ENCODE measurements around the gene FRG2B.
"Not testable (repeated sequence)": the region's sequence is repeated elsewhere in the genome, so short reads cannot be mapped to it uniquely, and the experiment has no call there.

FRG2B gene

DNA sequence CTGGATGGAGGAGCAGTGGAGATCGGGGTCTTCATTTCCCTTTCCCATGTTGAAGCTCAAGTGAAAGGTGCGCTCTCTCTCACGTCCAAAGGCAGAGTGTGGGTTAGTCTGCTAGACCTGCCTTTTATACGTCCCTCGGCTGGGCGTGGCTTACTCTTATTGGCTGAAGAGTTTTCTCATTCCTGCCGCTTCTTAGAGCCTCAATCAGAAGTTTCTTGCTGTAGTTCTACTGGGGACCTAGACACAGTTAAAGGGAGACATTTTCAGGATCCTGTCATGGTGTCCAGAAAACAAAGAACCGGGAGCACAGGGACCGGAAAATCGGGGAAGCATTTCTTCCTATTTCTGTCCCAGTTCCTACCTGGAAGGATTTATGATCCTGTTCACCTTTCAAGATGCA lies at the start of gene FRG2B:
Gene FRG2B, minus strand, starts transcription at position 101 of the 400 bp plus-strand sequence. Its CDS starts 53 bp downstream, at position 48.
- DNase-seq: not testable (repeated sequence)

DNA sequence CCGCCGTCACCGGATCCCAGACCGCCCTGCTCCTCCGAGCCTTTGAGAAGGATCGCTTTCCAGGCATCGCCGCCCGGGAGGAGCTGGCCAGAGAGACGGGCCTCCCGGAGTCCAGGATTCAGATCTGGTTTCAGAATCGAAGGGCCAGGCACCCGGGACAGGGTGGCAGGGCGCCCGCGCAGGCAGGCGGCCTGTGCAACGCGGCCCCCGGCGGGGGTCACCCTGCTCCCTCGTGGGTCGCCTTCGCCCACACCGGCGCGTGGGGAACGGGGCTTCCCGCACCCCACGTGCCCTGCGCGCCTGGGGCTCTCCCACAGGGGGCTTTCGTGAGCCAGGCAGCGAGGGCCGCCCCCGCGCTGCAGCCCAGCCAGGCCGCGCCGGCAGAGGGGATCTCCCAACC lies 40.9 kb upstream of the FRG2B start:
- DNase-seq: not testable (repeated sequence)

DNA sequence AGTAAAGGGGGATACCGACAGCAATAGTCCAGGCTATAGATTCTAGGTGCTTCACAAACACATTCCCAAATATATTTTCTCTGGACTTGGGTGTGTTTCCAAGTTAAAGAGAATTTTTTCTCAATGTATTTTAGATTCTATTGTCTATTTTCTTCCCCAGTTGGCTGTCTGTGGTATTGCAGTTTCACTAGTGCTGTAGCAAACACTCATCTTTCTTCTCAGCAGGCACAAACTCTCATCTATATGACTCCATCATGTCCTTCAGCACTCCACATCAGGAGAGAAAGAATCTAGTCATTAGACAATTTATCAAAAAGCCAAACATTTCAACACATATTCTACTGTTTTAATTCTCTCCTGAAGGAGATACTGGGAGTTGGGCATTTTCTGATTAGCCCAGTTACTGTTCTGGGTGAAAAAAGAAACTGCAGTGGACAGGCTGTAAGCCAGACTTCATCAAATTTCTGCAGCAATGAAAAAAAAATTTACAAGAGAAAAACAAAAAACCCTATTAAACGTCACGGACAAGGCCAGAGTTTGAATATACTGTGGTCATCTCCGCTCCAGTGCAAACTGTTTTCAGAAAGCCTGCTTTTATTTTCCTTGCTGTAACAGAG lies 37.1 kb upstream of the FRG2B start:
- not testable (repeated sequence) for DNase-seq

DNA sequence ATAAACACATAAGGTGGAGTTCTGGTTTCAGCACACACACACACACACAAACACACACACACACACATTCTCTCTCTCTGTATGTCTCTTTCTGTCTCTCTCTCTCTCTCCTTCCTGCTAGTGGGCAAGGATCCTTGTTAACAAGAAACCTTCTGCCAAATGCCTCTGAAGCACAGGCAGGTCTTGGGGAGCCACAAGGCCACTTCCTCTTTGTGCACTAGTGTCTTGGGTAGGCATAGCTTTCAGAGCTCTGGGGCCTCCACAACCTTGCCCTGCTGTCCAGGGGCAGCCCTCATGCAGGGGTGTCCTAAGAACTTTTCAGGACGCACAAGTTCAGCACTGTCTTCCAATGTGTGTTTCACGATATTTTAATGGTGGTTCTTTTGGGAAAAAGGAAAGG lies 34.5 kb upstream of the FRG2B start:
- DNase-seq: not testable (repeated sequence)

DNA sequence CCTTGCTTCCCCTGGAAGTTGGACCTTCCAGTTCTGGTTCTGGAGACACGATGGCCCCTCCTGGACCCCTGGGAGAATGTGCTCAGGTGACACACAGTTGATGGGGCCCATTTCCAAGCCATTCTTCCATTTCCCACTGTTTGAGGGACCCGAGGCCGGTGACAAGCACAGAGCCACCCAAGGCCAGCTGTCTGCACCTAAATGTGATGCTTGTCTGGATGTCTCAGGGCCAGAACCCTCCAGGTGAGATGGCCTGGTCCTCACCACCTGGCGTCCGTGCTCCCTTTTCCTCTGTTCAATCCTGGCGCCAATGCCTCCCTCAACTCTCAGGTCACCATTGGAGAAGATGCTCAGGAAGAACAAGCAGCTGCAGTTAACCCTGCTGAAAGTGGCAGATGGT lies 33.9 kb upstream of the FRG2B start:
- not testable (repeated sequence) for DNase-seq

DNA sequence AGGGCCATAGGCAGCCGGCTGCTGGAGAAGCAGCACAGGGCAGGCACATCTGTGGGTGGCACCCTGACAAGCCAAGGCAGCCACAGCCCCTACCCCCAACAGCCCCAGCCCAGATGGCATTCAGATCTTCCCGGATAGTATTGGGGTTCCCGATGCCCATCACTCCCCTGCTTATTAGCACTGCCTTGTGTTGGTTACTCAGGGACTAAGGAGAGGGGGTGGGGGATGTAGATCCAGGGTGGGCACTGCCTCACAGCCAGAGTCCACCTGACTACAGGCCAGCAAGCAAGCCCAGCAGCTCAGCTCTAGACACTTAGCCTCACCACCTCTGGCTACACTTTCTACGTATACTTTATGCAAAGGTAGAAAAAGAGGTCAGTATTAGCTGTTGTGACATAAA lies 30.7 kb upstream of the FRG2B start:
- not testable (repeated sequence) for DNase-seq

DNA sequence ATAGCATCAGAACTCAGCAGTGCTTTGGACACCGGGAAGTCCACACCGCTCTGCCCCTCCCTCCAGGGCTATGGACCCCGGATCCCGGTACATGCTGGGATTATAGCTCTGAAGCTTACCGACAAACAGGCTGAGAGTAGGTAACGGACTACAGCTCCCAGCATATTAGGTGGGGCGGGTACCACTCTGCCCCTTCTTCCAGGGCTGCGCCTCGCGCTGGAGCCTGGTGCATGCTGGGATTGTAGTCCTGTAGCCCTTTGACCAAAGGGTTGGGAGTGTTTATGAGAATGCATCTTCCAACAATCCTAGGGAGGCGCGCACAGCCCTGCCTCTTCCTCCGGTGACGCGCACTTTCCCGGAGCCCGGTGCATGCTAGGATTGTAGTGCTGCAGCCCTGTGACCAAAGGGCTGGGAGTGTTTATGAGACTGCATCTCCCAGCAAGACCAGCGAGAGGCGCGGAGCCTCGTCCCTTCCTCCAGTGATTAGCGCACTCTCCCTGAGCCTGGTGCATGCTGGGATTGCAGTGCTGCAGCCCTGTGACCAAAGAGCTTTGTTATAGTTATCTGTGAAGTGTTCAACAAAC lies 22.4 kb upstream of the FRG2B start:
- not testable (repeated sequence) for DNase-seq

DNA sequence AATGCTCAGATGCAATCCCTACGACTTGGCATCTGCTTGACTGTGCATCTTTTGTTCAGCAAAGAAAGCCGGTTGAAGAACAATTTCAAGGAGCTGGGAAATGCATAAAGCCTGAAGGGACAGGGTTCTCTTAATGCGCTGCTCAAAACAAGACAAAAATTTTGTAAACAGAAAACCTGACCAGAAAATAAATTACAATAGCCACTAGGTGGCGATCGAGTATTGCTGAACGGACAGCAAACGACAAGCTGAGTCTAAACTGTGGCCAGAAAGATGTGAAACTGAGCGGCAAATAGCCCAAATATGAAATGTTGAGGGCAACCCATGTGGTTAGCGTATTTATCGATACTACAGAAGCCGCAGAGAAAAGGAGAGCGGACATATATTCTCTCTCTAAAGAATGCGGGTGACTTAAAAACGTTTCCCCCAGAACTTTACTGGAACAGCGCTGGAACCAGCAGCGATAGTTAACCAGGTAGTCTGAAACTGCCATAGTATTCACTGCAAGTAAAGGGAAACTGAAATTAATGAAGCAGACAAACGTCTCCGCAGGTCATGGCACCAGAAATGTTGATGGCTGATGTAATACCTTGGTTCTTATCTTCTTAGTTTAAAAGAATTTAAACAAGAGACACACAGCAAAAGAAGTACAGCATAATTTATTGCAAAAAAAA lies 20.6 kb upstream of the FRG2B start:
- DNase-seq: not testable (repeated sequence)

DNA sequence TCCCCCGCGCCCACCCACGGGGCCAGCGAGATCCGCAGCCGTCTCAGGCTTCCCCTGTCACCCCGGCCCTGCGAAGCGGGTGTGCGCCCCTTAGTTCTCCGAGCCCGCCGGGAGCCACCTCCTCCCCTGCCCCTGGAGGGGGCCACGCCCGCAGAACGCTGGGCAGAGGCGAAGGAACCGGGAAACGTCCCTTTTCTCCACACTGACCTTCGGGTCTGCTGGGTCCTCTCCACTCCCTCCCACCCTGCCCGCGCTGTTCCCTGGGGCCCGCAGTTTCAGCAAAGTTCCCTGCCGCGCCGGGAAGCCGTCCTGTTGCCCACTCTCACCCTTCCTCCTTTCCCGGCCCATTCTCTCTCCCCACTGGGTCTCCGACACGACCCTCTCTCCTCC lies 11.2 kb upstream of the FRG2B start:
- not testable (repeated sequence) for DNase-seq

DNA sequence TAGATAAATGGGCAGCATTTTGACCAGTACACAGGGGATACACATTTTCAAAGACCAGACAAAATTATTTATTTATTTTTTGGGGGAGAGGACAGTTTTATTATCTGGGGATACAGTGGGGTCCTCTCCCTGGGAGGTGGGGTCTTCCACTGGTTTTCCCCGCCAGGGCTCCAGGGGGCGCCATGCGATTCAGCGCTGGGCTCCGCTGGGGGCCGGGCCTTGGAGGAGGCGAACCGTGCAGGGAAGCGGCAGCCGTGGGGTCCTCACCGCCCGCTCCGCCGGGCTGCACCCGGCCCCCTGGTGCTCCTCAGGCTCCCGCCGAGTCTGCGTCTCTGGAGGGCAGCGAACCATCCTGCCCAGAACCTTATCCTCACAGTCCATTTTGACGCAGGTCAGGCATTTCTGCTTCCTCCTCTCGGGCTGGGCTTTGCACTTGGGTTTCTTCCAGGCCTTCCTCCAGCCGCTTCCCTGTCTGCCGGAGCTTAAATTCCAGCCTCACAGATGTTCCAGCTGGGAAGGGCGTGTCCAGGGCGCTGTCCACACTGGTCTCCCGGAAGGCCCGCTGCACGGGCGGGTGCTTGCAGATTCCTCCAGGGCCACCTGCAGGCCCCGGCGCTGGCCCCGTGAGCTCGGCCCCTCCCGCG lies 10.7 kb upstream of the FRG2B start:
- DNase-seq: not testable (repeated sequence)

DNA sequence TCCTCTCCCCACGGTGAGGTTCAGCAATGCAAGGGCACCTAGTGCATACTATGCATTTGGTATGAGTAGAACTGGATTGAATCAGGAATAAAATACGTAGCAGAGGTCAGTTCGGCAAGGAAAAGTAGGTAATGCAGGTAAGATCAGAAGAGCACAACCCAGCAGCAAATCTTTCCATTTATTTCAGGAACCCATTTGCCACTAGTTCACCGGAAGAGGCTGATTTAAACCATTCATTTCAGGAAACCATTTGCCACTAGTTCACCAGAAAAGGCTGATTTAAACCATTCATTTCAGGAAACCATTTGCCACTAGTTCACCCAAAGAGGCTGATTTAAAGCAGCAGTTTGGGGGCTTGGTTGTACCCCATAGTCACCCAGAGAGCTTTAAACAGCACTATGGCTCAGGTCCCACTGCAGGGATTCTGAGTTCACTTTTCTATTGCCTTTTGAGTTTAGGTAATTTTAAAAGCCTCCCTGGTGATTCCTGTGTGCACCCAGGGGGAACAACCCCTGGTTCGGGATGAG lies 4.2 kb upstream of the FRG2B start:
- DNase-seq: not testable (repeated sequence)

DNA sequence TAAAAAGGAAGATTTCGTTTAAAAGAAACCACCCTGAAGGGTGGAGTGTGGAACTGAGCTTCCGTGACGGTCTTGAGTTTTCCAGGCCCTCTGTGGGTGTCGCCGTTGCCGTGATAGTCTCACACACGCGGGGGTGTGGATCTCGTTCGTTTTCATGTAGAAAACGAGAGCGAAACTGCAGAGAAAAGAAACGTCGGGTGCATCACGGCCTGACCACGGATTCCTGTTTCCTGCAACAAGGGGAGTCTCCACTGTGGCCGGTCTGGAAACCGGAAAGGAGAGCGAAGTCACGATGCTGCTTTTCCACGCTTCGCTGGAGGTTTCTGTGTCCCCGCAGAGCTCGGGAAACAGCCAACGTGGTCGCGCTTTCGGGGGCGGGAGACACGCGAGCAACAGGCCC lies 4.1 kb downstream of the FRG2B start:
- DNase-seq: not testable (repeated sequence)

DNA sequence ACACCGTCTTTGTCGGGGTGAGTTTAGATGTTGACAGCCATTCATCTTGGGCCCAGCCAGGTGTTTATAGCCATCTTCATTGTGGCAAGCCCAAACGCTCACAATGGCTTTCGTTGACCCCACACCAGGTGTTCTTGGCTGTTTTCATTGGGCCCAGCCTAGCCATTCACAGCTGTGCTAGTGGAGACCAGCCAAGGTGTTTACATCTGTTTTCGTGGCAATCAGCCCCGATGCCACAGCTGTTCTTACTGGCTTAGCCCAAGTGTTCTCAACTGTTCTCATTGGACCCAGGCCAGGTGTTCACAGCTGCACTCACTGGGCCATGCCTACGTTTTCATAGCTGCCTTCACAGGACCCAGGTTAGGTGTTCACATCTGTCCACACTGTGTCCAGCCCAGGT lies 7.7 kb downstream of the FRG2B start:
- no peak for DNase-seq

DNA sequence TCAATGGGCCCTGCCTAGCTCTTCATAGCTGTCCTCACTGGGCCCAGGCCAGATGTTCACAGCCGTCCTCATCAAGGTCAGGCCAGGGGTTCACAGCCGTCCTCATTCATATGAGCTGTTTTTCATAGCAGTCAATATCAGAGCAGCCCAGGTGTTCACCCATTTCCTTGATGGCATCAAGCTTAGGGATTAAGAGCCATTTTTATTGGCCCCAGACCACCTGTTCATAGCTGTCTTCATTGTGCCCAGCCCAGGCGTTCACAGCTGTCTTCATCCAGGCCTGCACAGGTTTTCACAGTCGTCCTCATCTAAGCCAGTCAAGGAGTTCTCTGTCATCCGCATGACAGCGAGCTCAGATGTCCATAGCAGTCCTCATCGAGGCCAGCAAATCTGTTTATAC lies 9.4 kb downstream of the FRG2B start:
- no peak for DNase-seq

DNA sequence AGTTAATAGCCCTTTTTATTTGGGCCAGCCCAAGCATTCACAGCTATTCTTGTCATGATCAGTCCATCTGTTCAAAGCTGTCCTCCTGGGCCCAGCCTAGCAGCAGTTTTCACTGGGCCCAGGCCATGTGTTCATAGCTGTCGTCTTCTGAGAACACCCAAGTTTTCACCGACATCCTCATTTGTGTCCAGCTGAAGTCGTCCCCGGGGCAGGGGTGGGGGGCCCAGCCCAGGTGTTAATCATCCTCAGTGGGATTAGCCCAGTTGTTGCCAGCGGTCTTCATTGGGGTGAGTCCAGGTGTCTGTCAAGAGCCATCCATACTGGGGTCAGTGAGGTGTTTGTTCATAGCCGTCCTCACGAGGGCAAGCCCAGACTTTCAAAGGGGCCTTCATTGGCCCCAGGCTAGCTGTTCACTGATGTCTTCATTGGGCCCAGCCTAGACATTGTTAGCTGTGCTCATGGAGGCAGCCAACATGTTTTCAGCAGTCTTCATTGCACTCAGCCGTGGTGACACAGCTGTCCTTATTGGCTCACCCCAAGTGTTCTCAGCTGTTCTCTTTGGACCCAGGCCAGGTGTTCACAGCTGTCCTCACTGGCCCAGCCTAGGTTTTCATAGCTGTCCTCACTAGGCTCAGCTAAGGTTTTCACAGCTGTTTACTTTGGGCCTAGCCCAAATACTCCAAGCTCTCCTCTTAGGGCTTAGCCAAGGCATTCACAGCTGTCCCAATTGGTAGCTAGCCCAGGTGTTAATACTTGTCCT lies 10.0 kb downstream of the FRG2B start:
- DNase-seq: no peak

DNA sequence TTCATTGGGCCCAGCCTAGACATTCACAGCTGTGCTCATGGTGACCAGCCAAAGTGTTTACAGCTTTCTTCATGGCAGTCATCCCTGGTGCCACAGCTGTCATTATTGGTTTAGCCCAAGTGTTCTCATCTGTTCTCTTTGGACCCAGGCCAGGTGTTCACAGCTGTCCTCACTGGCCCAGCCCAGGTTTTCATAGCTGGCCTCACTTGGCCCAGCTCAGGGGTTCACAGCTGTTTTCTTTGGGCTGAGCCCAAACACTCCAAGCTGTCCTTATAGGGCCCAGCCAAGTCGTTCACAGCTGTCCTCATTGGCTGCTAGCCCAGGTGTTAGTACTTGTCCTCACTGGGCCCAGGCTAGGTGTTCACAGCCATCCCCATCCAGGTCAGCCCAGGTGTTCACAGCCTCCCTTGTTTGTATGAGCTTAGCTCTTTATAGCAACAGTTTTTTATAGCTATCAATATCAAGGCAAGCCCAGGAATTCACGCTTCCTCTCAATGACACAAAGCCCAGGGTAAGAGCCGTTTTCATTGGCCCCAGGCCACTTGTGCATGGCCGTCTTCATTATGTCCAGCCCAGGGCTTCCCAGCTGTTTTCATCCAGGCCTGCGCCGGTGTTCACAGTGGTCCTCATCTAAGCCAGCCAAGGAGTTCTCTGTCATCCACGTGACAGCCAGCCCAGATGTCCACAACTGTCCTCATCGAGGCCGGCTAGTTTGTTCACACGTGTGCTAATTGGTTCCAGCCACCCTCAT lies 11.6 kb downstream of the FRG2B start:
- DNase-seq: no peak

DNA sequence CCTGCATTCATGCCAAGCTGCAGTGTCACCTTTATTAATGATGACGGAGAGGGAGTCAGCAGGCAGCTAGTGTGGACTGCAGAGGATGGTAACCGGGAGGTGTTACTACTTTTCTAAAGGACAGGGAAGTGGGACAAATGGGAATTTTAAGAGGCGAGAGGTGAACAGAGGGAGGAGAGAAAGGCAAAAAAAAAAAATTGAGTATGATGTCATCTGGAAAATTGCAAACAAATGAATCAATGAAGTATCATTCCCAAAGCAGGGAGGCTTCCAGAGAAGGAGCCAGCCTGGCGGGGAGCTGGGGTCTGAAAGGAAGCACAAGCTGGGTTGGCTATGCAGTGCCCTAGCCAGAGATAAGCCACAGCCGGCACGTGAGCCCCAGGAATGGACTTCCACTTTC lies 12.9 kb downstream of the FRG2B start:
- DNase-seq: no peak

DNA sequence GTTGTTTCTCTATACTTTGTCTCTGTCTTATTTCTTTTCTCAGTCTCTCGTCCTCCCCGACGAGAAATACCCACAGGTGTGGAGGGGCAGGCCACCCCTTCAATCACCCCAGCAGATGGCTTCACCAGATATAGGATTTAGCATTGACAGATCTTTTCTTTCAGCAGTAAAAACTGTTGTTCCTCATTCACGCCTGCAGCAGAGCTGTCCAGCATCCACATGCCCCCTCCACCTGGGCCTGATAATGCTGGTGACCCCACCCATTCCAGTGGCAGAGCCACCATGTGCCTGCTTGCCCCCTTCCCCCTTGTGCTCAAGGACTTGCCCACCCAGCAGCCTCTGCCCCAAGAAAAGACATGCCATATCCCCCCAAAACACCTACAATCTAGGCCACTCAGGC lies 15.5 kb downstream of the FRG2B start:
- no peak for DNase-seq

DNA sequence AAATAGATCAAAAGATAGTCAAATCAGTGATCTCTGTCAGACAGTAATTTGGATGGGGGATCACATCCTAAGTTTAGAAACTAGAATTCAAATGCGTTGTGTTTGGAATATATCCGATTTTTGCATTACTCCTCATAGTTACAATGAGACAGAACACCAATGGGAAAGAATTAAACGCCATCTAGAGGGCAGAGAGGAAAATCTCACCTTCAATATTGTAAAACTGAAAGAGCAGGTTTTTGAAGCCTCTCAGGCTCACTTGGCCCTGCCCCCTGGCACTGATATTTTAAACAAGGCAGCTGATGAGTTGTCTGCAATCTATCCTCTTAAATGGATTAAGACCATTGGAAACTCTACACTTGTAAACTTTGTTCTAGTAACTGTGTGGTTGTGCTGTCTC lies 17.7 kb downstream of the FRG2B start:
- DNase-seq: peak; percentile 27

DNA sequence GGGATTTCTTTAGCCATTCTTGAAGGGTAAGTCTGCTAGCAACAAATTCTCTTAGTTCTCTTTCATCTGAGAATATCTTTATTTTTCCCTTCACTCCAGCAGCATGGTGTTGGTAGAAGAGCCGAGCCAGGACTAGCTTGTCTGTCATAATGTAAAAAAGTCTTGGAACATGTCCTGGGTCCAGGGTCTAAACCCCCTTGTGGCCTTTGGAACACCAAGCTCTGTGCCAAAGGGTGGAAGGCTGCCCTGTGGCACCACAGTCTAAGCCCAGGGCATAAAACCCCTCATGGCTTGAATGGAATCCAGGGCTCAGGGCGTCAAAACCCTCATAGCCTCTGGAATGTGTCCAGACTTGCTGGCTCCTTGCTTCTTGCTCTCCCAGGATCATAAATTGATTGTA lies 23.2 kb downstream of the FRG2B start:
- DNase-seq: not testable (repeated sequence)

DNA sequence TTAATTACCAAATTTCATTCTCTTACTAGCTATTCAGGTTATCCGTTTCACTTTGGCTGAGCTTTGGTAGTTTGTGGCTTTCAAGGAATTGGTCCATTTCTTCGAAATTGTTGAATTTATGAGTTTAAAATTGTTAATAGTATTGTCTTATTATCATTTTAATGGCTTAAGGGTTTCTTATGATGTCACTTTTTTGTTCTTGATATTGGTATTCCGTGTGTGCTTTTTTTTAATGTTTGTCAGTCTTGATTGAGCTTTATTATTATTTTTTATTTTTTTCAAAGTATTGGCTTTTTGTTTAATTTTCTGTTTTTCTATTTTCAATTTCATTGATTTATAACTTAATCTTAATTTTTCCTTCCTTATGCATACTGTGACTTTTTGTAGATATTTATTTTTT lies 25.9 kb downstream of the FRG2B start:
- DNase-seq: no peak

DNA sequence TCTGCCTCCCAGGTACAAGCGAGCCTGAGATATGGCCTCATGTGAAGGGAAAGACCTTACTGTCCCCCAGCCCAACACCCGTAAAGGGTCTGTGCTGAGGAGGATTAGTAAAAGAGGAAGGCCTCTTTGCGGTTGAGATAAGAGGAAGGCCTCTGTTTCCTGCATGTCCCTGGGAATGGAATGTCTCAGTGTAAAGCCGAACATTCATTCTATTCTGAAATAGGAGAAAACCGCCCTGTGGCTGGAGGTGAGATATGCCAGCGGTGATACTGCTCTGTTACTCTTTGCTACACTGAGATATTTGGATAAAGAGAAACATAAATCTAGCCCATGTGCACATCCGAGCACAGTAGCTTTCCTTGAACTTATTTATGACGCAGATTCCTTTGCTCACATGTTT lies 26.7 kb downstream of the FRG2B start:
- DNase-seq: peak; percentile 57

Data from MV-4-11 (cell line).